GM13977 (cell line): ENCODE data around the gene ARHGEF16.

Source experiments
- DNase-seq: peaks from one replicate; pipeline ENCODE4 v3.0.0; 2012; ENCODE audit warnings: low spot score
- CTCF ChIP-seq: IDR thresholded peaks from 2 replicates; pipeline ENCODE4 v1.5.1; 2012; ENCODE audit warnings: mild to moderate bottlenecking, control low read depth; ENCODE audit not compliant: insufficient read depth; ENCODE audit errors: extremely low read depth, missing control alignments
- in situ Hi-C: fragments of 300-500 bp; cut with MboI; formaldehyde crosslinking; loops from one replicate; pipeline ENCODE4 v1.12.0; 2022; ENCODE audit warnings: low sequenced_read_pairs, low pct_unique_long_range_greater_than_20kb, mixed read lengths, inconsistent platforms; ENCODE audit not compliant: unreplicated experiment

The ARHGEF16 gene

GRCh38 chr1:3436901-3437300 is 17.6 kb upstream of the ARHGEF16 start:
- DNase-seq = no peak
- TF ChIP-seq CTCF = no peak
- in situ Hi-C loops = no loop called here

- TF ChIP-seq CTCF = no peak
- in situ Hi-C loops = no loop called here
Measured at GRCh38 chr1:3438661-3439180, 15.7 kb upstream of the ARHGEF16 start.

GRCh38 chr1:3439346-3440299 is 14.8 kb upstream of the ARHGEF16 start:
- DNase-seq = no peak
- no peak for TF ChIP-seq CTCF
- in situ Hi-C loops = no loop called here

More at GRCh38 chr1:3438661-3439180, 15.7 kb upstream of the ARHGEF16 start:
- DNase-seq = no peak

- no peak for TF ChIP-seq CTCF
- in situ Hi-C loops = no loop called here
- DNase-seq = no peak
Measured at GRCh38 chr1:3440300-3440681, 14.2 kb upstream of the ARHGEF16 start.

GRCh38 chr1:3440711-3441409 is 13.6 kb upstream of the ARHGEF16 start:
- in situ Hi-C loops = no loop called here
- no peak for TF ChIP-seq CTCF
- no peak for DNase-seq

DNA sequence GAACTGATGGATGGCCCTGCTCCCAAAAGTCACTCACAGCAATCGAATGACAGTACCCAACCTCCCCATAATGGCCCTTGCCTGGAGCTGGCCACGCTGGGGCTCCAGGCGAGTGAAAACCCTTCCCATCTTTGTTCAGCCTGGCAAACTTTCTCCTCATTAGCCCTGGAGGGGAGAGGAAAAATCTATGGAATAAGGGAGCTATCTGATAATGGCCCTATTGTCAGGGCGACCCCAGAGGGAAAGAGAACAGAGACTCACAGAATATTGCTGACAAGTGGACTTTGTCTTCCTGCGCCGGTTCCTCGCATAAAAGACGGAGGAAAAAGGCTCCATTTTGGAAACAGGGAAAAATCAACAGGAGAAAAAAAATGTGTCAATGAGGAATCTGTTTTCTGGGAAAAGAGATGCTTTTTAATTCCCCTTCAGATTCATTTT is 13.0 kb upstream of the ARHGEF16 start:
- no peak for DNase-seq
- in situ Hi-C loops = no loop called here
- TF ChIP-seq CTCF = no peak
